Naive thymus-derived CD4-positive, alpha-beta T cell (primary cell): ENCODE measurements around the gene KCNIP1. TPM values are rescaled to one million over a fixed set of nuclear protein-coding genes. Genes with fewer than 3 reads are reported as not detected.

Experiments used
- ATAC-seq: fragments of 150-1000 bp; cut with Tn5 transposase; 2 replicates; pipeline ENCODE4 v1.10.0; 2021; ENCODE audit warnings: mild to moderate bottlenecking, moderate library complexity
- CTCF ChIA-PET: fragments of 350-600 bp; sonication (Branson Sonifier 250); formaldehyde crosslinking; loops from one replicate; lab custom pipeline; 2021; ENCODE audit warnings: antibody characterized with exemption; lab: Charles Lee
- POLR2A ChIA-PET: fragments of 350-600 bp; sonication (Branson Sonifier 250); formaldehyde crosslinking; loops from one replicate; lab custom pipeline; 2021; ENCODE audit warnings: antibody characterized with exemption, inconsistent platforms; lab: Charles Lee
- DNase-seq, 9 donors: peaks; one replicate each; pipeline versions ENCODE4 v3.0.0 to v3.0.0-alpha.2; 2020 to 2022; ENCODE audit warnings: mixed read lengths in 1 of 9
- H3K27ac ChIP-seq: one replicate; pipeline ENCODE4 v1.7.0; 2013; ENCODE audit warnings: mild to moderate bottlenecking, low read depth, low read length, moderate library complexity
- H3K27me3 ChIP-seq, 2 donors: one replicate each; pipeline ENCODE4 v1.7.0; 2013; ENCODE audit warnings: low read length in 2 of 2, mild to moderate bottlenecking in 2 of 2, moderate library complexity in 2 of 2; ENCODE audit not compliant: control insufficient read depth in 2 of 2, insufficient read depth in 2 of 2
- H3K36me3 ChIP-seq, 3 experiments: 1 replicate in 2 of 3; 2 replicates in 1 of 3; pipeline ENCODE4 v1.7.0; 2013; ENCODE audit warnings: low read length in 3 of 3, mild to moderate bottlenecking in 3 of 3, moderate library complexity in 1 of 3; ENCODE audit not compliant: insufficient read depth in 3 of 3, control insufficient read depth in 2 of 3
- H3K4me1 ChIP-seq, 2 donors: one replicate each; pipeline ENCODE4 v1.7.0; 2013; ENCODE audit warnings: low read length in 2 of 2, mild to moderate bottlenecking in 2 of 2, moderate library complexity in 1 of 2; ENCODE audit not compliant: control insufficient read depth in 2 of 2, insufficient read depth in 2 of 2
- H3K4me3 ChIP-seq: 2 replicates; pipeline ENCODE4 v1.7.0; 2013; ENCODE audit warnings: mild to moderate bottlenecking, low read length
- H3K9me3 ChIP-seq, 3 experiments: 1 replicate in 2 of 3; 2 replicates in 1 of 3; pipeline ENCODE4 v1.7.0; 2013; ENCODE audit warnings: low read length in 3 of 3; ENCODE audit not compliant: control insufficient read depth in 2 of 3
- H3K27ac Mint-ChIP-seq, 9 donors: one replicate each; pipeline ENCODE4 v1.8.0; 2020 to 2022; ENCODE audit warnings: mixed read lengths in 9 of 9, mild to moderate bottlenecking in 8 of 9, moderate library complexity in 5 of 9, inconsistent platforms in 2 of 9
- H3K27me3 Mint-ChIP-seq, 5 donors: one replicate each; pipeline ENCODE4 v1.8.0; 2021 to 2022; ENCODE audit warnings: mixed read lengths in 5 of 5, mild to moderate bottlenecking in 1 of 5
- H3K36me3 Mint-ChIP-seq, 5 donors: one replicate each; pipeline ENCODE4 v1.8.0; 2020 to 2022; ENCODE audit warnings: mixed read lengths in 5 of 5, mild to moderate bottlenecking in 3 of 5, inconsistent platforms in 1 of 5
- H3K4me1 Mint-ChIP-seq, 7 donors: one replicate each; pipeline ENCODE4 v1.8.0; 2020 to 2022; ENCODE audit warnings: mixed read lengths in 7 of 7, mild to moderate bottlenecking in 3 of 7, inconsistent platforms in 1 of 7
- H3K4me3 Mint-ChIP-seq, 10 donors: one replicate each; pipeline ENCODE4 v1.8.0; 2020 to 2022; ENCODE audit warnings: mild to moderate bottlenecking in 10 of 10, mixed read lengths in 10 of 10, moderate library complexity in 6 of 10, inconsistent platforms in 2 of 10
- H3K9me3 Mint-ChIP-seq, 11 donors: one replicate each; pipeline ENCODE4 v1.8.0; 2020 to 2022; ENCODE audit warnings: mixed read lengths in 11 of 11, mild to moderate bottlenecking in 4 of 11, inconsistent platforms in 1 of 11, moderate library complexity in 1 of 11
- intact Hi-C, 2 donors: fragments of 100-400 bp; cut with micrococcal nuclease; formaldehyde crosslinking; loops; one replicate each; pipeline ENCODE4 v1.15.1; 2023
- polyA plus RNA-seq, 2 donors: library from polyadenylated mRNA; unstranded; fragments of 300-500 nt; fragmentation: Illumina TruSeq; gene quantifications; one replicate each; pipeline ENCODE4 v1.2.3, GENCODE V29; 2021
- total RNA-seq, 6 experiments: library from RNA in 5 of 6; stranded (reverse) in 5 of 6; gene quantifications; 1 replicate in 5 of 6; 2 replicates in 1 of 6; pipeline ENCODE4 v1.2.3 and lab custom pipeline; 2021 to 2026

Gene KCNIP1
- total and polyA plus RNA-seq, 7 experiments from 2014 or later = not detected

- Histone ChIP-seq H3K4me1 (no peaks in the 10 kb centered on the region), H3K27ac (no peak overlapping the region), H3K36me3 (no peaks in the 10 kb centered on the region), H3K9me3 (no peaks in the 10 kb centered on the region), H3K4me3 (no peak overlapping the region), H3K27me3 (no peaks in the 10 kb centered on the region)
- DNase-seq (no peak), ATAC-seq (no peak)
- H3K36me3 Mint-ChIP-seq = no peaks in the 10 kb centered on the region
- H3K4me1 Mint-ChIP-seq = no peaks in the 10 kb centered on the region
- peaks cover 0 to 9% (median under 1%) of the 10 kb centered on the region in 11 donors for H3K9me3 Mint-ChIP-seq
- POLR2A ChIA-PET = no interaction called here
- H3K27me3 Mint-ChIP-seq = peaks cover 0 to 14% (median 6%) of the 10 kb centered on the region in 5 donors
- CTCF ChIA-PET = no interaction called here
- no peak overlapping the region for H3K4me3 Mint-ChIP-seq
- intact Hi-C loops = no loop called here
- no peak overlapping the region for H3K27ac Mint-ChIP-seq
These were observed 80.2 kb downstream of the KCNIP1 start for GRCh38 chr5:170584003-170584402.

- ATAC-seq (no peak), DNase-seq (no peak)
- ChIA-PET CTCF (no interaction called here), POLR2A (no interaction called here)
- Histone ChIP-seq H3K4me1 (no peaks in the 10 kb centered on the region), H3K27me3 (no peaks in the 10 kb centered on the region), H3K9me3 (no peaks in the 10 kb centered on the region), H3K36me3 (no peaks in the 10 kb centered on the region), H3K27ac (no peak overlapping the region), H3K4me3 (no peak overlapping the region)
- intact Hi-C loops = no loop called here
- Mint-ChIP-seq H3K27ac (no peak overlapping the region), H3K4me1 (no peaks in the 10 kb centered on the region), H3K4me3 (no peak overlapping the region), H3K27me3 (peaks cover 0 to 19% (median 10%) of the 10 kb centered on the region in 5 donors), H3K9me3 (peaks cover 0 to 8% (median 0%) of the 10 kb centered on the region in 11 donors), H3K36me3 (no peaks in the 10 kb centered on the region)
These were observed 80.7 kb downstream of the KCNIP1 start for GRCh38 chr5:170584450-170585058.

- H3K4me1 ChIP-seq = no peaks in the 10 kb centered on the region
- intact Hi-C loops = no loop called here
- no peaks in the 10 kb centered on the region for H3K4me1 Mint-ChIP-seq
- no peak overlapping the region for H3K4me3 ChIP-seq
- no peaks in the 10 kb centered on the region for H3K36me3 ChIP-seq
- ATAC-seq (no peak), DNase-seq (no peak)
- no peaks in the 10 kb centered on the region for H3K27me3 ChIP-seq
- H3K9me3 Mint-ChIP-seq = peaks cover 0 to 4% (median 0%) of the 10 kb centered on the region in 11 donors
- H3K27ac ChIP-seq = no peak overlapping the region
- H3K27ac Mint-ChIP-seq = no peak overlapping the region
- no peaks in the 10 kb centered on the region for H3K36me3 Mint-ChIP-seq
- no peaks in the 10 kb centered on the region for H3K9me3 ChIP-seq
- POLR2A ChIA-PET = no interaction called here
- CTCF ChIA-PET = no interaction called here
- H3K27me3 Mint-ChIP-seq = peaks cover 0 to 19% (median 10%) of the 10 kb centered on the region in 5 donors
- H3K4me3 Mint-ChIP-seq = no peak overlapping the region
These were observed 81.6 kb downstream of the KCNIP1 start for GRCh38 chr5:170585273-170585948.

GRCh38 chr5:170587808-170588207 is 84.0 kb downstream of the KCNIP1 start:
- POLR2A ChIA-PET = no interaction called here
- no peak overlapping the region for H3K4me3 ChIP-seq
- H3K4me1 ChIP-seq = no peaks in the 10 kb centered on the region
- intact Hi-C loops = no loop called here
- no peaks in the 10 kb centered on the region for H3K9me3 ChIP-seq
- Mint-ChIP-seq H3K36me3 (no peaks in the 10 kb centered on the region), H3K27me3 (peaks cover 0 to 21% (median 10%) of the 10 kb centered on the region in 5 donors), H3K4me1 (no peaks in the 10 kb centered on the region), H3K27ac (no peak overlapping the region), H3K4me3 (no peak overlapping the region), H3K9me3 (peaks cover 0 to 3% (median 0%) of the 10 kb centered on the region in 11 donors)
- H3K36me3 ChIP-seq = no peaks in the 10 kb centered on the region
- ATAC-seq = no peak
- H3K27ac ChIP-seq = no peak overlapping the region
- no peaks in the 10 kb centered on the region for H3K27me3 ChIP-seq
- CTCF ChIA-PET = no interaction called here
- DNase-seq = no peak

- H3K36me3 ChIP-seq = no peaks in the 10 kb centered on the region
- Mint-ChIP-seq H3K4me3 (no peak overlapping the region), H3K36me3 (no peaks in the 10 kb centered on the region), H3K4me1 (no peaks in the 10 kb centered on the region), H3K27me3 (peaks cover 0 to 24% (median 11%) of the 10 kb centered on the region in 5 donors), H3K27ac (no peak overlapping the region), H3K9me3 (peaks cover 0 to 3% (median 0%) of the 10 kb centered on the region in 11 donors)
- no peaks in the 10 kb centered on the region for H3K27me3 ChIP-seq
- ATAC-seq (no peak), DNase-seq (no peak)
- no peaks in the 10 kb centered on the region for H3K4me1 ChIP-seq
- POLR2A ChIA-PET = no interaction called here
- CTCF ChIA-PET = no interaction called here
- intact Hi-C loops = no loop called here
- H3K9me3 ChIP-seq = no peaks in the 10 kb centered on the region
- no peak overlapping the region for H3K27ac ChIP-seq
- H3K4me3 ChIP-seq = no peak overlapping the region
These were observed 85.8 kb downstream of the KCNIP1 start for GRCh38 chr5:170589643-170590042.

- DNase-seq (no peak), ATAC-seq (no peak)
- no peaks in the 10 kb centered on the region for H3K27me3 ChIP-seq
- peaks cover 0 to 3% (median 0%) of the 10 kb centered on the region in 11 donors for H3K9me3 Mint-ChIP-seq
- H3K4me3 ChIP-seq = no peak overlapping the region
- H3K4me1 Mint-ChIP-seq = no peaks in the 10 kb centered on the region
- H3K36me3 ChIP-seq = no peaks in the 10 kb centered on the region
- H3K27me3 Mint-ChIP-seq = peaks cover 0 to 24% (median 11%) of the 10 kb centered on the region in 5 donors
- H3K4me1 ChIP-seq = no peaks in the 10 kb centered on the region
- no peak overlapping the region for H3K4me3 Mint-ChIP-seq
- no peaks in the 10 kb centered on the region for H3K36me3 Mint-ChIP-seq
- H3K9me3 ChIP-seq = no peaks in the 10 kb centered on the region
- no peak overlapping the region for H3K27ac Mint-ChIP-seq
- POLR2A ChIA-PET = no interaction called here
- CTCF ChIA-PET = no interaction called here
- intact Hi-C loops = no loop called here
- no peak overlapping the region for H3K27ac ChIP-seq
These were observed 86.7 kb downstream of the KCNIP1 start for GRCh38 chr5:170590566-170590965.

GRCh38 chr5:170591054-170591453 is 87.2 kb downstream of the KCNIP1 start:
- CTCF ChIA-PET = no interaction called here
- peaks cover under 1 to 24% (median 11%) of the 10 kb centered on the region in 5 donors for H3K27me3 Mint-ChIP-seq

More at GRCh38 chr5:170591054-170591453, 87.2 kb downstream of the KCNIP1 start:
- Mint-ChIP-seq H3K4me3 (no peak overlapping the region), H3K9me3 (peaks cover 0 to 3% (median 0%) of the 10 kb centered on the region in 11 donors), H3K4me1 (no peaks in the 10 kb centered on the region), H3K27ac (no peak overlapping the region), H3K36me3 (no peaks in the 10 kb centered on the region)
- no peak for ATAC-seq
- Histone ChIP-seq H3K36me3 (no peaks in the 10 kb centered on the region), H3K4me1 (no peaks in the 10 kb centered on the region), H3K9me3 (no peaks in the 10 kb centered on the region), H3K4me3 (no peak overlapping the region), H3K27me3 (no peaks in the 10 kb centered on the region), H3K27ac (no peak overlapping the region)
- POLR2A ChIA-PET = no interaction called here
- intact Hi-C loops = no loop called here
- DNase-seq = no peak
